ENCODE measurements around the gene NPM1.
"Not testable (repeated sequence)": the region's sequence is repeated elsewhere in the genome, so short reads cannot be mapped to it uniquely, and the experiment has no call there.

The NPM1 gene

GRCh38 chr5:171387345-171387969, at the start of gene NPM1:
NPM1 (plus strand) TSS chr5:171387849; CDS start chr5:171387949, 100 bp downstream.
- DNase-seq: peak; percentile 93

- peak; percentile 62 for DNase-seq
Measured at GRCh38 chr5:171340042-171340441, 47.6 kb upstream of the NPM1 start.

GRCh38 chr5:171340491-171340890, 47.2 kb upstream of the NPM1 start:
- DNase-seq: peak; percentile 62

GRCh38 chr5:171342362-171343111, 45.1 kb upstream of the NPM1 start:
- DNase-seq: peak; percentile 21

GRCh38 chr5:171344936-171345608, 42.6 kb upstream of the NPM1 start:
- no peak for DNase-seq

GRCh38 chr5:171351536-171352073, 36.0 kb upstream of the NPM1 start:
- DNase-seq: no peak

GRCh38 chr5:171355302-171355724, 32.3 kb upstream of the NPM1 start:
- no peak for DNase-seq

GRCh38 chr5:171357843-171358242, 29.8 kb upstream of the NPM1 start:
- no peak for DNase-seq

- DNase-seq: not testable (repeated sequence)
Measured at GRCh38 chr5:171361151-171361550, 26.5 kb upstream of the NPM1 start.

- not testable (repeated sequence) for DNase-seq
Measured at GRCh38 chr5:171363249-171363648, 24.4 kb upstream of the NPM1 start.

- DNase-seq: no peak
Measured at GRCh38 chr5:171363846-171364245, 23.8 kb upstream of the NPM1 start.

- DNase-seq: no peak
Measured at GRCh38 chr5:171365351-171365750, 22.3 kb upstream of the NPM1 start.

GRCh38 chr5:171366645-171367044, 21.0 kb upstream of the NPM1 start:
- no peak for DNase-seq

- DNase-seq: no peak
Measured at GRCh38 chr5:171367424-171368370, 20.0 kb upstream of the NPM1 start.

GRCh38 chr5:171369056-171369455, 18.6 kb upstream of the NPM1 start:
- DNase-seq: no peak

GRCh38 chr5:171369898-171370297, 17.8 kb upstream of the NPM1 start:
- no peak for DNase-seq

- DNase-seq: not testable (repeated sequence)
Measured at GRCh38 chr5:171370881-171371280, 16.8 kb upstream of the NPM1 start.

- DNase-seq: no peak
Measured at GRCh38 chr5:171371326-171371725, 16.3 kb upstream of the NPM1 start.

- DNase-seq: no peak
Measured at GRCh38 chr5:171379961-171380360, 7.7 kb upstream of the NPM1 start.

GRCh38 chr5:171384416-171384815, 3.2 kb upstream of the NPM1 start:
- not testable (repeated sequence) for DNase-seq

GRCh38 chr5:171384999-171385398, 2.6 kb upstream of the NPM1 start:
- not testable (repeated sequence) for DNase-seq

GRCh38 chr5:171386006-171386671, 1.5 kb upstream of the NPM1 start:
- no peak for DNase-seq

Measured in NCI-H1105 treated with DMSO at 0.1 percent for 48 hours (cell line).